Measurements from ENCODE around the gene TIMP2. TPM values are rescaled to one million over a fixed set of nuclear protein-coding genes. Genes with fewer than 3 reads are reported as not detected.

The TIMP2 gene
- total and polyA plus RNA-seq, 8 donors = 20.9 to 100.0 (median 47.2) TPM

DNA sequence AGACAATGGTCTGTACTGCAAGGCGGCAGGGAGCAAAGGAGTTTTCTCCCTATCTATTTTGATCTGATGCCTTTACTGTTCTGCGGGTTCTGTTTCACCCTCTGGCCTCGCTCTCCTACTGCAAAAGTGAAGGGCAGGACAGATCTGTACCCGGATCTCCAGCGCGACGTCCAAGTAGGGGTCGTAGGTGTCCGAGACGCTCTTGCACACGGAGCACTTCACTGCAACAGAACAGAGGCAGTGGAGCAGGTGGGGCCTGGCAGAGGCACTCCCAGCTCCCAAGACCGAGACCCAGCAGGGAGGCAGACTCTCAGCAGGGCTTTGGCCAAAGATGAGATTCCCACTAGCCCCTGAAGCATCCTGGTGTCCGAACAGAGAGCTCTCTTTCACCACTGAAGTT lies 104.3 kb downstream of the TIMP2 start:
- H3K4me3 ChIP-seq = no peak overlapping the region
- no peak for TF ChIP-seq EP300 (IDR thresholded peaks at IDR 0.05)
- TF ChIP-seq, protein P1, sequence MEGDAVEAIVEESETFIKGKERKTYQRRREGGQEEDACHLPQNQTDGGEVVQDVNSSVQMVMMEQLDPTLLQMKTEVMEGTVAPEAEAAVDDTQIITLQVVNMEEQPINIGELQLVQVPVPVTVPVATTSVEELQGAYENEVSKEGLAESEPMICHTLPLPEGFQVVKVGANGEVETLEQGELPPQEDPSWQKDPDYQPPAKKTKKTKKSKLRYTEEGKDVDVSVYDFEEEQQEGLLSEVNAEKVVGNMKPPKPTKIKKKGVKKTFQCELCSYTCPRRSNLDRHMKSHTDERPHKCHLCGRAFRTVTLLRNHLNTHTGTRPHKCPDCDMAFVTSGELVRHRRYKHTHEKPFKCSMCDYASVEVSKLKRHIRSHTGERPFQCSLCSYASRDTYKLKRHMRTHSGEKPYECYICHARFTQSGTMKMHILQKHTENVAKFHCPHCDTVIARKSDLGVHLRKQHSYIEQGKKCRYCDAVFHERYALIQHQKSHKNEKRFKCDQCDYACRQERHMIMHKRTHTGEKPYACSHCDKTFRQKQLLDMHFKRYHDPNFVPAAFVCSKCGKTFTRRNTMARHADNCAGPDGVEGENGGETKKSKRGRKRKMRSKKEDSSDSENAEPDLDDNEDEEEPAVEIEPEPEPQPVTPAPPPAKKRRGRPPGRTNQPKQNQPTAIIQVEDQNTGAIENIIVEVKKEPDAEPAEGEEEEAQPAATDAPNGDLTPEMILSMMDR (IDR thresholded peaks at IDR 0.05) = no peak
- no peak for TF ChIP-seq POLR2AphosphoS5 (IDR thresholded peaks at IDR 0.05)
- TF ChIP-seq POLR2A (IDR thresholded peaks at IDR 0.05) = no peak
- peaks cover 0 to 5% (median 0%) of the 10 kb centered on the region in 4 donors for H3K4me1 ChIP-seq
- no peak overlapping the region for H3K27ac ChIP-seq
- no peak for DNase-seq
- intact Hi-C loops (cut with DNase I; ENCODE audit: low total_unique reads) = no loop called here
- no peaks in the 10 kb centered on the region for H3K27me3 ChIP-seq
- H3K9me3 ChIP-seq = no peaks in the 10 kb centered on the region
- peaks cover 86 to 100% (median 100%) of the 10 kb centered on the region in 4 donors for H3K36me3 ChIP-seq
- WGBS, 5 donors = 86 to 97% (median 93%) methylated on average over 13 of the region's 13 CpGs

- 89 to 95% (median 95%) methylated on average over 18 of the region's 18 CpGs for WGBS, 5 donors
- no peak overlapping the region for H3K4me3 ChIP-seq
- intact Hi-C loops (cut with DNase I; ENCODE audit: low total_unique reads) = no loop called here
- H3K36me3 ChIP-seq = peaks cover 82 to 100% (median 100%) of the 10 kb centered on the region in 4 donors
- H3K27ac ChIP-seq = peak overlapping the region in 3 of 5 donors; percentile 62 to 64 (median 64)
- no peaks in the 10 kb centered on the region for H3K27me3 ChIP-seq
- peaks cover 0 to 5% (median 0%) of the 10 kb centered on the region in 4 donors for H3K4me1 ChIP-seq
- no peak for DNase-seq
- TF ChIP-seq POLR2AphosphoS5 (IDR thresholded peaks at IDR 0.05) (no peak), POLR2A (IDR thresholded peaks at IDR 0.05) (no peak), EP300 (IDR thresholded peaks at IDR 0.05) (no peak)
- TF ChIP-seq, protein P1 (IDR thresholded peaks at IDR 0.05) = no peak
- H3K9me3 ChIP-seq = no peaks in the 10 kb centered on the region
Measured at GRCh38 chr17:78819806-78820792, 105.1 kb downstream of the TIMP2 start.

- WGBS, 5 donors = 59 to 85% (median 82%) methylated on average over 8 of the region's 8 CpGs
- H3K4me1 ChIP-seq = peaks cover 0 to 5% (median 0%) of the 10 kb centered on the region in 4 donors
Measured at GRCh38 chr17:78819402-78819801, 105.8 kb downstream of the TIMP2 start.

GRCh38 chr17:78818932-78819331 lies 106.3 kb downstream of the TIMP2 start:
- Histone ChIP-seq H3K27ac (peak overlapping the region in 3 of 5 donors; percentile 62 to 64 (median 64)), H3K27me3 (no peaks in the 10 kb centered on the region), H3K4me3 (no peak overlapping the region), H3K36me3 (peaks cover 87 to 100% (median 100%) of the 10 kb centered on the region in 4 donors), H3K9me3 (no peaks in the 10 kb centered on the region), H3K4me1 (peaks cover 0 to 5% (median 0%) of the 10 kb centered on the region in 4 donors)
- 41 to 63% (median 47%) methylated on average over 6 of the region's 6 CpGs for WGBS, 5 donors
- DNase-seq = peak; percentile 33 to 66
- peak in 1 of 3 donors; percentile 29 for TF ChIP-seq POLR2AphosphoS5 (IDR thresholded peaks at IDR 0.05)
- no peak for TF ChIP-seq POLR2A (IDR thresholded peaks at IDR 0.05)
- intact Hi-C loops (cut with DNase I; ENCODE audit: low total_unique reads) = no loop called here

More at GRCh38 chr17:78819402-78819801, 105.8 kb downstream of the TIMP2 start:
- no peak for DNase-seq
- Histone ChIP-seq H3K27me3 (no peaks in the 10 kb centered on the region), H3K4me3 (no peak overlapping the region), H3K9me3 (no peaks in the 10 kb centered on the region), H3K27ac (peak overlapping the region in 4 of 5 donors; percentile 62 to 65 (median 64)), H3K36me3 (peaks cover 87 to 100% (median 100%) of the 10 kb centered on the region in 4 donors)
- TF ChIP-seq, protein P1 (IDR thresholded peaks at IDR 0.05) = no peak
- TF ChIP-seq POLR2A (IDR thresholded peaks at IDR 0.05) = no peak
- TF ChIP-seq POLR2AphosphoS5 (IDR thresholded peaks at IDR 0.05) = no peak
- no peak for TF ChIP-seq EP300 (IDR thresholded peaks at IDR 0.05)
- intact Hi-C loops (cut with DNase I; ENCODE audit: low total_unique reads) = no loop called here
